Neural progenitor cell (in vitro differentiated cells): ENCODE data around the gene ADAMTS15. TPM values are rescaled to one million over a fixed set of nuclear protein-coding genes. Genes with fewer than 3 reads are reported as not detected.

Experiments used
- DNase-seq: peaks from one replicate; pipeline ENCODE4 v3.0.0-alpha.2; 2016; ENCODE audit warnings: low spot score
- H2AFZ ChIP-seq: fragments of 200-600 bp; sonication (generic); replicated peaks from 2 replicates; pipeline ENCODE4 v1.6.1; 2016; ENCODE audit warnings: antibody characterized with exemption
- H3F3A ChIP-seq: fragments of 200-600 bp; sonication (generic); 2 replicates; pipeline ENCODE4 v1.6.1; 2016; ENCODE audit warnings: antibody characterized with exemption, low read depth
- H3K27ac ChIP-seq: fragments of 200-600 bp; sonication (generic); 2 replicates; pipeline ENCODE4 v1.5.1; 2016; ENCODE audit warnings: mild to moderate bottlenecking
- H3K27me3 ChIP-seq: fragments of 200-600 bp; sonication (generic); 2 replicates; pipeline ENCODE4 v1.6.1; 2016; ENCODE audit warnings: mild to moderate bottlenecking, moderate library complexity
- H3K36me3 ChIP-seq: fragments of 200-600 bp; sonication (generic); 2 replicates; pipeline ENCODE4 v1.5.1; 2016
- H3K4me1 ChIP-seq: fragments of 200-600 bp; sonication (generic); 2 replicates; pipeline ENCODE4 v1.6.1; 2016; ENCODE audit warnings: mixed run types
- H3K4me2 ChIP-seq: fragments of 200-600 bp; sonication (generic); 2 replicates; pipeline ENCODE4 v1.6.1; 2016
- H3K4me3 ChIP-seq: fragments of 200-600 bp; sonication (generic); 2 replicates; pipeline ENCODE4 v1.5.1; 2016
- H3K79me2 ChIP-seq: fragments of 200-600 bp; sonication (generic); 2 replicates; pipeline ENCODE4 v1.6.1; 2016; ENCODE audit warnings: low read depth
- H3K9ac ChIP-seq: fragments of 200-600 bp; sonication (generic); 2 replicates; pipeline ENCODE4 v1.6.1; 2016
- H3K9me3 ChIP-seq: fragments of 200-600 bp; sonication (generic); 2 replicates; pipeline ENCODE4 v1.5.1; 2016; ENCODE audit warnings: low read depth
- H4K20me1 ChIP-seq: fragments of 200-600 bp; sonication (generic); 2 replicates; pipeline ENCODE4 v1.6.1; 2016; ENCODE audit warnings: low read depth
- H3K27ac Mint-ChIP-seq: 3 replicates; pipeline ENCODE4 v1.8.0; 2021; ENCODE audit warnings: mixed read lengths
- H3K27me3 Mint-ChIP-seq: 2 replicates; pipeline ENCODE4 v1.8.0; 2022; ENCODE audit warnings: low read depth, mild to moderate bottlenecking, inconsistent platforms, moderate library complexity, mixed read lengths; ENCODE audit not compliant: insufficient read depth
- H3K36me3 Mint-ChIP-seq: 3 replicates; pipeline ENCODE4 v1.8.0; 2021; ENCODE audit warnings: mixed read lengths
- H3K4me1 Mint-ChIP-seq: 3 replicates; pipeline ENCODE4 v1.8.0; 2021; ENCODE audit warnings: mixed read lengths
- H3K4me3 Mint-ChIP-seq: 3 replicates; pipeline ENCODE4 v1.8.0; 2021; ENCODE audit warnings: mild to moderate bottlenecking, moderate library complexity, mixed read lengths
- H3K9me3 Mint-ChIP-seq: 3 replicates; pipeline ENCODE4 v1.8.0; 2020; ENCODE audit warnings: mixed read lengths
- EZH2 ChIP-seq: fragments of 200-600 bp; sonication (generic); IDR thresholded peaks from 2 replicates; pipeline ENCODE4 v1.6.1; 2017; ENCODE audit warnings: antibody characterized with exemption, mild to moderate bottlenecking, moderate library complexity
- EZH2phosphoT487 ChIP-seq: fragments of 200-600 bp; sonication (generic); IDR thresholded peaks from 2 replicates; pipeline ENCODE4 v1.6.1; 2017; ENCODE audit warnings: antibody characterized with exemption
- total RNA-seq: library from RNA; depleted of rRNA; stranded (reverse); fragments of >200 nt; gene quantifications from 2 replicates; pipeline ENCODE4 v1.2.3, GENCODE V29; 2015; ENCODE audit warnings: low replicate concordance
- TF ChIP-seq, protein P1 (sequence below): fragments of 200-600 bp; sonication (generic); IDR thresholded peaks from 2 replicates; pipeline ENCODE4 v1.5.1; 2017; ENCODE audit warnings: antibody characterized with exemption, mild to moderate bottlenecking

The ADAMTS15 gene
- total RNA-seq, 1 donor from 2014 or later: 0.09 TPM

DNA sequence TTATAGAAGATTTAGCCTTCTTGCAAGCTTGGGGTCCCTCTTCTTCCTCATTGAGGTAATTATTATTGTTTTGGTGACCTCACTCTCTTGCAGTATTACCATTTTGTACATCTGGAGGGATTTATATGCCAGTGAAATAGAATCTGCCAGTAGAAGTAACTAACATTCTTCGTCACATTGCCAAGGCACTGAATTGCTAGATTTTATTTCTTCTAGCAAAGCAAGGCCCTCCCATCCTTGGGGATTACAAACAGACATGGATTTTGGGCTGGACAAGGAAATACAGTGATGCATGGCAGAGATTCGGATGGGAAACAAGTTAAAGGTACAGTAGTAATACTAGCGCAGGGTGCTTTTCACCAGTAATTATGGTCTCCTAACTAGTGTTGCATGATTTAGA is 7.8 kb downstream of the ADAMTS15 start:
- Mint-ChIP-seq H3K27me3 (peaks cover 4% of the 10 kb centered on the region), H3K27ac (no peak overlapping the region)
- no peak overlapping the region for H3K9ac ChIP-seq

DNA sequence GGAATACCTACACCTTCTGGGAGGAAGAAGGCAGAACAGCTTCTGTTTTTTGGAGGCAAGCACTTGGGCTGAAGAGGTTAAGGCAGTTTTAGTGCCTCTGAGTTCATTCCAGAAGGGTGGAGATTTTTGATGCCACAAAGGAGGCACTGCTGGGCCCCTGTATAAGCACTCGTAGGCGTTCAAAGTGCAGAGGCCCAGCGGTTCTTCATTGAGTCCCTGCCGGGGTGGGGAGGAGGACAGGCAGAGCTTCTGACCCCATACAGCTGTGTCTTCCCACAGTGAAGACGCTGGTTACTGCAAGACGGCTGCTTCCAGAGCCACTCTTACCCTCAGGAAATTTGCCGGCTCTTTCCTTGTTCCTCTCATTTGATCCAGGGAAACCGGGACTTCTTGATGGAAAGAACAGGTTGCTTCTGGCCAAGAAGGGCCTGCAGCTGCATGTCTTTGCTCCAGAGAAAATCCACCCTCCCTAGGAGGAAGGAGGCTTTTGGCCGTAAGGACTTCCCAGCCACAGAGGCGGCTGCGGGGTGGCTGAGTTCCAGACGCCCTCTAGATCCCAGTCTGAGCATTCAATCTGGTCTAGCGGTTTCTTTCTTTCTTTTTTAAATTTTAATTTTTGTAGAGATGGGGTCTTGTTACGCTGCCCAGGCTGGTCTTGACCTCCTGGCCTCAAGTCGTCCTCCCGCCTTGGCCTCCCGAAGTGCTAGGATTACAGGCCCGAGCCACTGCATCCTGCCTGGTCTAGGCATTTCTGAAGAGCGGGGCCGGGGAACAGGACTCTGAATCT is 9.4 kb downstream of the ADAMTS15 start:
- Histone ChIP-seq H3F3A (no peaks in the 10 kb centered on the region), H3K4me3 (no peak overlapping the region), H3K79me2 (no peaks in the 10 kb centered on the region), H2AFZ (no peak overlapping the region), H3K9me3 (no peaks in the 10 kb centered on the region), H3K36me3 (no peaks in the 10 kb centered on the region), H4K20me1 (no peaks in the 10 kb centered on the region), H3K4me1 (no peaks in the 10 kb centered on the region), H3K9ac (no peak overlapping the region), H3K27me3 (peaks cover 40% of the 10 kb centered on the region), H3K4me2 (no peak overlapping the region), H3K27ac (no peak overlapping the region)
- no peak overlapping the region for H3K4me3 Mint-ChIP-seq
- TF ChIP-seq EZH2phosphoT487 (no peak), EZH2 (no peak)
- TF ChIP-seq, protein P1, sequence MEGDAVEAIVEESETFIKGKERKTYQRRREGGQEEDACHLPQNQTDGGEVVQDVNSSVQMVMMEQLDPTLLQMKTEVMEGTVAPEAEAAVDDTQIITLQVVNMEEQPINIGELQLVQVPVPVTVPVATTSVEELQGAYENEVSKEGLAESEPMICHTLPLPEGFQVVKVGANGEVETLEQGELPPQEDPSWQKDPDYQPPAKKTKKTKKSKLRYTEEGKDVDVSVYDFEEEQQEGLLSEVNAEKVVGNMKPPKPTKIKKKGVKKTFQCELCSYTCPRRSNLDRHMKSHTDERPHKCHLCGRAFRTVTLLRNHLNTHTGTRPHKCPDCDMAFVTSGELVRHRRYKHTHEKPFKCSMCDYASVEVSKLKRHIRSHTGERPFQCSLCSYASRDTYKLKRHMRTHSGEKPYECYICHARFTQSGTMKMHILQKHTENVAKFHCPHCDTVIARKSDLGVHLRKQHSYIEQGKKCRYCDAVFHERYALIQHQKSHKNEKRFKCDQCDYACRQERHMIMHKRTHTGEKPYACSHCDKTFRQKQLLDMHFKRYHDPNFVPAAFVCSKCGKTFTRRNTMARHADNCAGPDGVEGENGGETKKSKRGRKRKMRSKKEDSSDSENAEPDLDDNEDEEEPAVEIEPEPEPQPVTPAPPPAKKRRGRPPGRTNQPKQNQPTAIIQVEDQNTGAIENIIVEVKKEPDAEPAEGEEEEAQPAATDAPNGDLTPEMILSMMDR: no peak
- H3K36me3 Mint-ChIP-seq: peaks cover 2% of the 10 kb centered on the region
- DNase-seq: no peak
- no peak overlapping the region for H3K27ac Mint-ChIP-seq
- peaks cover 3% of the 10 kb centered on the region for H3K27me3 Mint-ChIP-seq
- peaks cover 5% of the 10 kb centered on the region for H3K4me1 Mint-ChIP-seq
- H3K9me3 Mint-ChIP-seq: no peaks in the 10 kb centered on the region

More for the DNA sequence above, 7.8 kb downstream of the ADAMTS15 start:
- H3K79me2 ChIP-seq: no peaks in the 10 kb centered on the region
- TF ChIP-seq, protein P1: no peak
- TF ChIP-seq EZH2phosphoT487: no peak
- no peak for TF ChIP-seq EZH2
- H3K4me2 ChIP-seq: no peak overlapping the region
- peaks cover 5% of the 10 kb centered on the region for H3K4me1 Mint-ChIP-seq
- no peaks in the 10 kb centered on the region for H3K4me1 ChIP-seq
- H3K27ac ChIP-seq: no peak overlapping the region
- no peaks in the 10 kb centered on the region for H3K9me3 Mint-ChIP-seq
- H3K4me3 Mint-ChIP-seq: no peak overlapping the region
- H3K4me3 ChIP-seq: no peak overlapping the region
- peaks cover 2% of the 10 kb centered on the region for H3K36me3 Mint-ChIP-seq
- H4K20me1 ChIP-seq: no peaks in the 10 kb centered on the region
- DNase-seq: no peak
- H3F3A ChIP-seq: no peaks in the 10 kb centered on the region
- H3K36me3 ChIP-seq: no peaks in the 10 kb centered on the region
- no peaks in the 10 kb centered on the region for H3K9me3 ChIP-seq
- no peak overlapping the region for H2AFZ ChIP-seq
- H3K27me3 ChIP-seq: peaks cover 54% of the 10 kb centered on the region

DNA sequence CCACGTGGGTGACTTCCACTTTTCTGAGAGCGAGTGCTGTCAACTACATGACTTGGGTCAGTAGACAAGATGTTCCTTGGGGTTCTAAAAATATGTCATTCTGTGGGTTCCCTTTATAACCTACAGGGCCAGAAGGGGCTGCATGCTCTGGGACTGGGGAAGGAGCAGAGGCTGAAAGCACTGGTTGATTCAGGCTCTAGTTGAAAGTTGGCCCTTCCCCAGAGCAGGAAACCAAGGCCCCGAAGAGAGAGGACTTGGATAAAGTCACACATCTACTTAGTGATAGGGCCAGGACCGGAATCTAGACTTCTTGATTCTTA is 9.9 kb downstream of the ADAMTS15 start:
- H3K27me3 Mint-ChIP-seq: peaks cover 3% of the 10 kb centered on the region
- no peak overlapping the region for H3K4me3 Mint-ChIP-seq
- Histone ChIP-seq H3K36me3 (no peaks in the 10 kb centered on the region), H3K9ac (no peak overlapping the region), H2AFZ (no peak overlapping the region), H3K4me3 (no peak overlapping the region), H4K20me1 (no peaks in the 10 kb centered on the region), H3K4me2 (no peak overlapping the region), H3K27me3 (peaks cover 34% of the 10 kb centered on the region), H3K4me1 (no peaks in the 10 kb centered on the region), H3K9me3 (no peaks in the 10 kb centered on the region), H3K27ac (no peak overlapping the region), H3F3A (no peaks in the 10 kb centered on the region), H3K79me2 (no peaks in the 10 kb centered on the region)
- H3K9me3 Mint-ChIP-seq: no peaks in the 10 kb centered on the region
- H3K27ac Mint-ChIP-seq: no peak overlapping the region
- DNase-seq: no peak
- no peak for TF ChIP-seq EZH2
- TF ChIP-seq, protein P1: no peak
- H3K36me3 Mint-ChIP-seq: peaks cover 2% of the 10 kb centered on the region
- peaks cover 5% of the 10 kb centered on the region for H3K4me1 Mint-ChIP-seq
